Ramos (cell line): ENCODE measurements around the gene MSX1.

ENCODE experiments used
- in situ Hi-C: fragments of 300-500 bp; cut with MboI; formaldehyde crosslinking; loops from one replicate; pipeline ENCODE4 v1.14.3; 2022; ENCODE audit warnings: low sequenced_read_pairs; ENCODE audit not compliant: unreplicated experiment

MSX1 gene

DNA sequence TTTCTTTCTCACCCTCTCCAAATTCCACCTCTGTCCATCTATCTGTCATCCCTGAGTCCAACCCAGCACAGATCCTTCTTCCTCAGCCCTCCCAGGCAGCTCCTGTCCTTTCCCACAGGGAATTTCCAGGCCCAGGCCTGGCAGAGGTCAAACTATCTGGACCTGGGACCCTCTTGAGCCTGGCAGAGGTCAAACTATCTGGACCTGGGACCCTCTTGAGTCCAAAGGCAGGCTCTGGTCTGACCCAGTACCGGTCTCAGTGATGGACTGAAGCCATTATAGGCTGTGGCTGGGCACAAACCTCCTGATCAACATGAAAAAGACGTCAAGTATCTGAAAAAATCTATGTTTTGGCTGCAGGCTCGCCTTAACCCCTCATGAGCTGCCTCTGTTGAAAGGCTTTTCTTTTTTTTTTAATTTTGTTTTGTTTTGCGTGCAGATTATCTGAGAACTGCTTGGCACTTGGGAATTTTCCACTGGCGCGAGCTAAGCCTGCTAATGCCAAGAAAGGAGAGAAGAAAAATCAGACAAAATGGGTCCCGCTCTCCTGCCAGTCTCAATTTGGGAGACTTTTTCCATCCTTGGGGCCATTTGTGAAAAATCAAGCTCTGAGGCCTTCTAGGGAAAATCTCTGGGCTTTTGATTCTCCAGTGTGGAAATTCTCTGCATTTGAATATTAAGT is 31.2 kb downstream of the MSX1 start:
- in situ Hi-C loops, result no loop called here

GRCh38 chr4:4893721-4894120 is 34.3 kb downstream of the MSX1 start:
- in situ Hi-C loops, result no loop called here

- in situ Hi-C loops, result no loop called here
Observed at GRCh38 chr4:4899202-4899925, 39.9 kb downstream of the MSX1 start.

DNA sequence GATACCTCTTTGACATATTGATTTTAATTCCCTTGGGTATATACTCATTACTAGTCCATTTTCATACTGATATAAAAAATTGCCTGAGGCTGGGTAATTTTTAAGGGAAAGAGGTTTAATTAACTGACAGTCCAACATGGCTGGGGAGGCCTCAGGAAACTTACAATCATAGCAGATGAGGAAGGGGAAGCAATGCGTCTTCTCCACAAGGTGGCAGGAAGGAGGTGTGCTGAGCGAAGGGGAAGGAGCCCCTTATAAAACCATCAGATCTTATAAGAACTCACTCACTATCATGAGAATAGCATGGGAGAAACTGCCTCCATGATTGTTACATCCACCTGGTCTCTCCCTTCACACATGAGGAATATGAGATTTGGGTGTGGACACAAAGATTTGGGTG is 42.4 kb downstream of the MSX1 start:
- in situ Hi-C loops, result no loop called here

DNA sequence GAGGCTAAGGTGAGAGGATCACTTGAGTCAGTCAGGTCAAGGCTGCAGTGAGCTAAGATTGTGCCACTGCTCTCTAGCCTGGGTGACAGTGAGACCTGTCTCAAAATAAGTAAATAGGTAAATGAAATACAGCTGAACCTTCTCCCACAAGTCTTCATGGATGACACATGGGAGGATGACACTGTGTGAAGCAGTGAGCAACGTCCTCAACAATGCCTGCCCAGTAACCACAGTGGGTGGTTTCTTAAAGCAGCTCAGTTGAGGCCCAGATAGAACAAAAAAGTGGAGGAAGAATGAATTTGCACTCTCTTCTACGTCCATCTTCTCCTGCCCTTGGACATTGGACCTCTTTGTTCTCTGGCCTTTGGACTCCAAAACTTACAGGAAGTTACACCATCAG is 52.7 kb downstream of the MSX1 start:
- in situ Hi-C loops, result no loop called here

GRCh38 chr4:4913147-4913561 is 53.7 kb downstream of the MSX1 start:
- in situ Hi-C loops, result no loop called here
